Ecto neural progenitor cell (in vitro differentiated cells): ENCODE data around the gene ZFHX3.

Source experiments
- DNase-seq: peaks from one replicate; pipeline ENCODE4 v3.0.0-alpha.2; 2018; ENCODE audit warnings: low spot score

The ZFHX3 gene

DNA sequence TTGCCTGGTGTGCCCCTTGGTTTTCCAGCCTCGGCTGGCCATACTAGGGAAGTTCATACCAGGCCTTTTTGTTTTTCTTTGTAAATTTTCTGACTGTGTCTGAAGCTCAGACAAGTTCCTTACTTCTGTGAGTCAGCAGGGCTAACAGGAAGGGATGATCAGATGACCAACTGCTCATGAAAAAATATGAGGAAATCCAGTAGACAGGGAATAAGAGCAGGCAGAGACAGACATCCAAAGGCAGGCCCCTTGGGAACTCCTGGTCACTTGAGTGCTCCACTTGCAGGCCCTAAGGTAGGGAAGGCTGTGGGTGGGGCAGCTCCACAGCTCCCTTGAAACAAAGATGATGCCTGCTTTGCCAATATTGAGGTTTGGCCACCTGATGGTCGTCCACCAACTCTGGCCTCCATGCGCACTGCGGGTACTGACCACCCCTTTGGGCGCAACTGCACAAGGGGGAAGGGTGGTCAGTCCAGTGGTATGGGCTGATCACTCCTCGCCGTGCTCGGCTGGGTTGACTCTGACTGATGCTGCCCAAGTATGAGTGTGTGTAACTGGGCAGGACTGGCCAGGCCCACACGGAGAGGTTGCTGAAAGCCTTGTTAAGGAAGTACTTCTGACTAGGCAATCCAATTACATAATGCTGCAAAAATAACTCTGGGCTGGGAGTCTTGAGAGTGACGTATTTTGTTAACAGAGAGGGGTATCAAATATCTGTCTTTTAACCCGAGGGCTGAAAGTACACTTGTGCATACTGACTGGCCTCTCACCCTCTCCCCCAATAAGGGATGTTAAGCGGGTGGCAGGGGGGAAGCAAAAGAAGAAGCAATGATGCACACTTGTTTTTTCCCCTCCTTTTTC, 20.8 kb upstream of the ZFHX3 start:
- DNase-seq, result no peak

DNA sequence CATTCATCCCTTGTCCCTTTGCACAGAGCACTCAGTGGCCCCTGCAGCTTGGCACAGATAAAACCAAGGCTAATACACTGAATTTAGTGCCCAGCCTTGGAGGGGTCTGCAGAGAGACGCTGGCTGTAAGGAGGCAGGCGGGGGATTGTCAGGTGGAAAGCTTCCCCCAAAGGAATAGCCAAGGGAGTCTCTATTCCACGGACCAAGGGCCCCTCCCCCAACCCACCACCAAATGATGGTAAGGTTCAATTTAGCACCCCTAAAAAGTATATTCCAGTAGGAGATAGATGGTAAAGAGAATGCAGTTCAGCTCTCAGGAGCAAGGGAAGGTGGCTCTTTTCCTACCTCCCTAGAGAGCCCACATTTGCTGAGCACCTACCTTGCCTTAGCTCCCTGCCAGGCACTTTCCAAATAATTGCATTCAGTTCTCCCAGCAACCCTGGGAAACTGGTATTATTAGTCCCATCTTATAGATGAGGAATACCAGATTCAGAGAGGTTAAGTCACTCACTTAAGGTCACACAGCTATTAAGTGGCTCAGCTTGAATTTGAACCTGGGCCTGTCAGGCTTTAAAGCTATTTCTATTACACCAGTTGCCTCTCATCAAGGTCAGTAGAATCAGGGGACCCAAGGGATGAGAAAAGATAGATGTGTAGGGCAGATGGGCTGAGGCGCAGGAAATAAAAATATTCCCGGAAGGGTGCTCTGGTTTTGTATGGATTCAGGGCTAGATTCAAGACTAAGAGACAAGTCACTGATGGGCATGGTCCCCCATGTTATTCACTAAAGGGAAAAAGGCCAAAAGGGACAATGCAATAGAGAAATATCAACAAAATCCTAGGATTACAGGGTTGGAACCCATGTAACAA, 20.0 kb upstream of the ZFHX3 start:
- no peak for DNase-seq

DNA sequence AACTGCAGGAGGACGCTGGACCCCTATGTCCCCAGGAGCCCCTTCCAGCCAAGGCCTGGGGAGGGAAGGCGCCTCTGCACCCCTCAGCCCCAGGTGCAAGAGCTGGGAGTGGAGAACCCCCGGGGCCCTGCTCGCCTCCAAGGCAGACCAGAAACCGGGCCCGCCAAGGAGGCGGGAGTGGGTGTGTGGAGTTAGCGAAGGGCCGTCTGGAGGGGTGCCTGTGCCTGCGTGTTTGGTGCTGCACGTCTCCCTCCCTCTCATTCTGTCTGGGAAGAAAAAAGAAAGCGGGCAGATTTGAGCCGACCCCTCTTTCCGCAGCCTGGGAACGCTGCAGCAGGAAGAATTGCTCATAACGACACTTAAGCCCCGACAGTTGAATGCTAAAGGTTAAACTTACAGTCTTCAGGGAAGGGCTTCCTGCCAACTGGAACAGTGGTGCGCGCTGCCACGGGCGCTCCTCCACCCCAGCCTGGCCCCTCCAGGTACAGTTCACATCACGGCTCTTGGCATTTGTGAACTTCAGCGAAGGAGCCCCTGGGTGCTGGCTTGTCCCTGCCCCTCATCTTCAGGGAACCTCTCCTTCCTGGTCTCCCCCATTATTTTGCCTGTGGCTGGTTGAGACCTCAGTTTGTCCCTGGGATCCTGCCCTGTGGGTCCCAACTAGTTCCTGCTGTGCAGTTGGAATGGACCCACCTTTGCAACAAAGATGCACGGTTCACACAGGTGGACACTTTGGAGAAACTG, 19.2 kb upstream of the ZFHX3 start:
- no peak for DNase-seq

DNA sequence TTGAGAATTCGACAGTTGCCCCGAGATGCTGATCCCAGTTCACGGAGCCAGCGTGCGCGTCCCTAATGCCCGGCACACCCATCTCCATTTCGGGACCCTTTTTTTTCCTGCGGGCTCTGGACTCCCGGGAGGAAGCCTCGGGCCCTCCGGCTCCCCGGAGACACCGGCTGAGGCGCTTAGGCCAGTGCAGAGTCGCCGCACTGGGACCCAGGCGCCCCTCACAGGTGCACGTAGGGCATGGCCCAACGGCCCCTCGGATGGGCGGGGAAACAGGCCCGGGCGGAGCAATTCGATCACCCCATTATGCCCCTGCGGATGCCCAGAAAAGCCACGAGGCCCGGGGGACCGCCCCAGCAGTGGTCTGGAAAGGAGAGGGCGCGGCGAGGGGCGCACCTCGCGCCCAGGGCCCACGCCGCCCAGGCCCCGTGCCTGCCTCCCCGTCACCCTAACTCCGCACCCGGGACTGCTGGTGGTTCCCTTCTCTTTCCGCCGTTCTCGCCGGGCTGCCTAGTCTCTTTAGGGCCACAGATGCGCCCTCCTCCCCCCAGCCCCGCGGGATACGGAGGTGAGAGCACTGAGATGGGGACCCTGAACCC, 18.5 kb upstream of the ZFHX3 start:
- DNase-seq, result peak; percentile 60

DNA sequence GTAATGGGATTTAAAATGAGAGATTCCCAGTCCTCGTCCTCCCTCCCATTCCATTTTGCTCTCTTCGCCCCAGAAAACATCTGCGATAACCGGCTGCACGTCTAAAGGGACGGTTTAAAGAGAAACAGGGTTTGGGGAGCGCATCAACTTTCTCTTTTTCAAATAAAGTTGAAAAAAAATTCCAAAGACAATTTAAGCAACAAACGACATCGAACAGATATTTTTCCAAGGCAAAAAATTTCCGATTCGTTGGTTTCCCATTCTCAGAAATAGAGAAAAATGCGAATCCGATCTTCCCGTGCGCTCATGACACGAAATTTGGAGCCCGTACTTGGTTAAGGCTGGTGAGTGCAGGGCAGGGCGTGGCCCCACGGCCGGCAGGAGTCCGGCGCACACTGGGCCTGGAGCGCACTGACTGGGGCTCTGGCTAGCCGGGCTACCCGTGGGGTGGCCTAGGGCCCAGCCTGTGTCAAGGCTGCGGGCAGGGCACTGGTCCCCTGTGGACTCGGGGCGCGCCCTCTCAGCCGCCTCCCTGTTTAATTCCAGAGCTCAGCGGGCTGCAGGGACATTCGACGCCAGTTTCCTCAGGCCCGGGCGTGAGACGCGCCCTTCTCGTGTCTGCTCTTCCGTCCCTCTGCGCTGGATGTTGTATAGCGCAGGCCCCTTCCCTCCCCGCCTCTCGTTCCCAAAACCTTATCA, 17.9 kb upstream of the ZFHX3 start:
- peak; percentile 65 for DNase-seq

DNA sequence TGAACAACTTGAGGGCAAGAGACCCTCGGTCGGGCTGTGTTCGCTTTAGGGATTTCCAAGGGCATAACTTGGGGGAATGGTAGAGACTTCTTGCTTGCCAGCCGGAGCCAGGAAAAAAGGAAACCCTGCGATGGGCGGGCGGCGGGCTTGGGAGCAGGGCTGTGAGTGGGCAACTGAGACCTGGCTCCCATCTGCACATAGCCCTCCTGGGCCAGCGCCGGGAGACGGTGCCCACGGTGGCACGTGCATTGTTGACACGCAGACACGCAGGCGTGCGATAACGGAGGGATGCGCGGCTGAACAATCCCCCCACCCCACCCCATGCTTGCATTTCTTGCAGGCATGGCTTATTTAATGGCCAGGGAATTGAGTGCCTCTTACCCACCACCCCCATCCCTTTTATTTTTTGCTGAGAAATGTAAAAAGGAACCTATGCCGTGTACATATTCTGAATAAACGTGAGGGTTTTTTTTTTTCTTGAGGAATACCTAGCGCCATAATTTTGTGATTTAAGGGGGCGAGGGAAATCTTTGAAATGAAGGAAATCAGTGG, 17.1 kb upstream of the ZFHX3 start:
- no peak for DNase-seq

DNA sequence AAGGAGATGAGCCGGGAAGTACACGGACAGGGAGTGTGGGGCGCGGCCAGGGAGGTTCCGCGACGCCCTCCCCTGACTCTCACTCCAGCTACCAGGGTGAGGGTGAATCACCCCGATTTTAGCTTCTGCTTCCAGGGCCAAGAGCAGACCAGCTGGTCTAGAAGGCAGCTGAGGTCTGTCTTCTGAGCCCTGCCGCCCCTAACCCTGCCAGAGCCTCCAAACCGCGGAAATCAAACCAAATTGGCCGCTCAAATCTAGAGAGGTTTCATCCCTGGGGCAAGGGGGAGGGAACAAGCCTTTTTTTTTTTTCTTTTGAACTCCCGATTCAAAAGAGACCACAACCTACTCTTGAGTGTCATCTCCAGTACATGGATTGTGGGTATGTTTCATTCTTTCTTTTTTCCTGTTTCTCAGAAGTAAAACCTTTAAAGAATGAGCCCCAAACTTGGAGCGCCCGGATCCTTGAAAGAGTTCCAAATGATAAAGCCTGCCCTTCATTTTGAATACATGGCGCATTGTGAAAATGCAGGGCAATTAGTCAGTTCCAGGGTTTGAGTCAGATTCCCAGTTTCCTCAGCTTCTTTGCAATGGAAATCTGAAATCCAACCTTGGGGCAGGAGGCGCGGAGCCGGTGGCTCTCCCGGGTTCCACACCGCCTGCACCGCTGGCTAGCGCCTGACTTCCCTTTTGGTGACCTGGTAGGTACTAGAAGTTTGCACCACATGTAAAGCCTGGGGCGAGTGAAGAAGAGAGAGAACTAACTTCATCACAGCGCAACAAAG, 16.5 kb upstream of the ZFHX3 start:
- peak; percentile 59 for DNase-seq

DNA sequence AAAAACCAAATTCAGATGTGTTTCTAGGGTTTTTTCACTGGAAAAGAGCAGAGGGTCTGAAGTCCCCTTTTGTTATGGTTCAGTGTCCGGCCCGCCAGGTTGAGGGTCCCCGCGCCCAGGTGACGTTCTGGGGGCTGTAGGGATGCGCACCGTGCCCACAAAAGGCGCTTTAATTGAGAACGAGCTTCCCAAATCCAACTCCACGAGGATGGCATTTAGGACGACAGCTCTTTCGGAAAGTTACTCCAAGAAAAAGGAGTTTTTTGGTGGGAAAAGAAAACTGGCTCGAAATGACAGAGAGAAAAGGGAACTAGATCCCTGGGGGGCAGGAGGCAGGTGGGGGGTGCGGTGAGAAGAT, 15.9 kb upstream of the ZFHX3 start:
- no peak for DNase-seq

DNA sequence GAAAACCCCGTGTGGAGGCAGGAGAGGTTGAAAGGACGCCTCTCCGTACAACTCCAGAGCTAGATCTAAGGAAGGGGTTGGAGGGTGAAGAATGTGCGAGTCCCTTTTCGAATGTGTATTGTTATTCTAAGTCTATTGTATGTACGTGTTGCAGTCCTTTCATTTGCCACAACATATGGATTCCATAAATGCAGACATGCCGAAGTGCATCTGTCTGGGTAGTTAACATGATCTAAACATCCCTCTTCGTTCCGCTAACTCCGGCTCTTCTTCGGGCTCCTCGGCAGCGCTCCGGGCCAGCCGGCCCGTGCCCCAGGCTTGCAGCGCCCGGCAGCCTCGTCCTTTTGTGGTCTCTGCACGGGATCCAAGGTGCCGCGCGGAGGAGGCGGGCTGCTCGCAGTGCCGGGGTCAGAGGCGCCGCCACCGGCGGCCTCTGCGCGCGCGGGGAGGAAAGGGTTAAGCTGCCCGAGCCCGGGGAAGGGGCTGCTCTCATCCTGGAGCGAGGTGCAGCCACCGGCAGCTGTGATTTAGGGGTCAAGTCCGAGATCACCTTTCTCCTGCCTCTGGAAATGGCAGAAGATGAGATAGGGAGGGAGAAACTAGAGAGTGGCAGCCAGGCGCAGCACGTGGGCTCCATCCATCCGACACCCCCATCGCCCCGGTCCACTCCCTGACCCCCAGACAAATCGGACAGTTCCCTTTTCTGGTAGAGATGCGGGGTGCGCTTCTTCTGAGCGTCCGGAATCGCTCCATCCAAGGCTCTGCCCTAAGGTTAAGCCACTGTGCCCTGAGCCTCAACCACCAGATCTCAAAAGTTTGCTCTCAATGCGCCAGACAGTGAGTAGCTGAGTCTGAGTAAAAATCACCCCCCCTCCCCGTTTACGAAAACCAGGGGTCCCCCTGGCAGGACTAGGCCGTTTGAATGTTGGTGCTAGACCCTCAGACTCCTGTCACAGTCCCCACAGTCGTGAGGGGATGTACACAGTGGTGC, 15.1 kb upstream of the ZFHX3 start:
- DNase-seq, result peak; percentile 84

DNA sequence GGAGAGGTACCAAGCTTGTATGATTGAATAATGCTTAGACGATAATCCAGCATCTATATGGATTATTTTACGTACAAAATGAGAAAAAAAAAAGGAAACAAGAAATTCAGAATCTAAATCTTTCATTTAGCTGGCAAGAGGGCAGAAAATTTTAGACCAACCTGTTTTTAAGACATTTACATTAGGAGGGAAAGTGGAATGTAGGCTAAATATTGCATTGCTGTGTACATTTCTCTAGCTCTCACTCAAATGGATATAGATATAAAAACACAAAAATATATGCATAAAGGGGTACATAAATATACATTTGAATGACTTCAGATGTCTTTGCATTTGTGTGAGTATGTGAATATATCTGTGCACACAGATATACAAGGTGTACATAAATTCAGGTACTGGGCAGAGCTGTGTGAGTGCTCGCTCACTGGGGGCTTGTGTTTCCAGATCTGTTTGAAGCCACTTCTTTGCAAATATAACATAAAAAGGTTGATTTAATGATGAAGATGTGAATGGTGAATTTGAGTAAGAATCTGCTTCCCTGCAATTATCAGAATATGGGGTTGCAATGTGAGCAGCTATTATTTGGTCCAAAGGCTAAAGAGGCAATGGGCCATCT, 14.2 kb upstream of the ZFHX3 start:
- DNase-seq, result no peak

DNA sequence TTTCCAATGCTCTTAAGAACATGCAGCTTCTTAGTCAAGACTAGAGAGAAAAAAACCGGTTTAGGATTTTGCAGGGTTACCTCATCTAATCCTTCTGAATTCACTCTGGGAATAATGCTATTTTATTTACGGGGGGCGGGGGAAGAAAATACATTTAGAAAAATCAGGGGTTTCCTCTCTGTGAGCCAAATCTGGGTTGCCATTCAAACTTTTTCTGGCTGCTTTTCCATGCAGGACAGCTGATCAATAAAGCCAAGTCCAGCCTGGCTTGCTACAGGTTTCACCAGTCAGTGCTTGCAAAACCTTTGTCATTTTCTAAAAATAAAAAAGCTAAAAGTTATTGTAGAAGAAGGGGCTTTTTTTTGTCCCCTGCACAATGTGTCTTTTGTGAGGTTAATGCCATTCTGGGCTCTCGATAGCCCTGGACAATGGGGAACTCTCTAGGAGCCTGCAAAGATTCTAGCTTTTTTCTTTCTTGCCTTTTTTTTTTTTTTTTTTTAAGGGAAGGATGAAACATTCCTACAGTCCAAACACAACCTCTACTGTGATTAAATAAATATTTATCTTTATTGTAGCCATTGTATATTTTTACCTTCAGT, 13.1 kb upstream of the ZFHX3 start:
- no peak for DNase-seq

DNA sequence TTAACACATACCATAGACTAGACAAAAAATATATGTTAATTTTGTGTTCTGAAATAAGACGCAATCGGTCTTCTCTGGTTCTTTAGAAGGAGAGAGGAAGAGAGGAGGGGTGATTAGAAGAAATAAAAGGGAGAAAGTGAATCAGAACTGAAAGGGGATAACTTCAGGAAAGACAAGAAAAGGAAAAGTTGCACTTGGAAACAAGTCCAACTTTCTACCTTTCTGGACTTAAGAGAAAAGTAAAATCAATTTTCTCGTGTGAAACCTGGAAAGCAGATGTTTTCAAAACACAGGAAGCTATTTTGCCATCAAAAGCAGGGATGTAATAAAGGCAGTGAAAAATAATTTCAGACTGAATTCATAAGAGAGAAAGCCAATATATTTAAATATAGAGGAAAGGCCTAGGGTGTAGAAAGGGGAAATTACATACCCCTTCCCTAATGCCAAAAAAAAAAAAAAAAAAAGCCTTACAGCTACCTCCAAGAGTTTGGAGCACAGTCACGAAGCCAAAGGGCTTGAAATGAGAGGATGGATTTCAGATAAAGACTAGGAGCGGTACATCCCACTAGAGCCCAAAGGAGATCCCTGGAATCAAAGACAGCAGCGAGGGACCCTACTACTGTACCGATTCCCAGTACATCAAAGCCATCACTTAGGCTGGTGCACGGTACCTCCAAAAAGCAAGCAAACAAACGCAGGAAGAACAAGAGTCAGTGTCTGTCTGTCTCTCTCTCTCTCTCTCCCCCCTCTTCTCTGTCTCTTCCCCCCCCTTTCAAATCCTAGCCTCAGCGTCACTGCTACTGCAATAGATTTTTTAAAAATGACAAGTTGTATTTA, 12.1 kb upstream of the ZFHX3 start:
- no peak for DNase-seq

DNA sequence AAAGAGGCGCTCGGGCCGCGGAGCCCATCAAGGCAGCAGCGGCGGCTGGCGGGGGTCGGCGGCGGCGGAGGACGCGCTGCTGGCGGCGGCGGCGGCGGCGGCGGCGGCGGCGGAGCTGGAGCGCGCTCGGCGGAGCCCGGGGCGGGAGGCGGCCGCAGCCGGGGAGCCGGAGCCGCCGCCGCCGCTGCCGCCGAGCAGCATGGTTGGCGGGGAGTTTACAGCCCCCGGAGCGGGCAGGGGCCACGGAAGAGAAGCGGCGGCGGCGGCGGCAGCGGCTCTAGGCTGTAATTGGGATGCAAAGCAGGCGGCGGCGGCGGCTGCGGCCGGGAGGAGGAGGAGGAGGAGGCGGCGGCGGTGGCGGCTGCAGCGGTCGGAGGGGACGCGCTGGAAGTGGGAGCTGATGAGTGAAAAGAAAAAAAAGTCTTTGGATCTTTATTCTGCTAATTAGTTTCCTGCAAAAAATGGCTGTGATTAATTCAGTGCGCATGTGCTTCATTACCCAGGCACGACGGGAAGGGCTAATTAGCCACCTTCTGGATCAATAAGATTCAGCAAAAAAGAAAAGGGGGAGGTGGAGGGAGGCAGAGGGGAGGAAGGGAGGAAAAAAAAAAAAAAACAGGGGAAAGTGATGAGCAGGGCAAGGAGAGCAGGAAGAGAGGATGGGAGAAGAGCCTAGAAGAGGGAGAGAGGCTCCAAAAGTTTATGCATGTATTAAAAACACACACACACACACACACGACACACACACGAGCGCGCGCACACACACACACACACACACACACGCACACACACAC, 10.9 kb upstream of the ZFHX3 start:
- peak; percentile 78 for DNase-seq

DNA sequence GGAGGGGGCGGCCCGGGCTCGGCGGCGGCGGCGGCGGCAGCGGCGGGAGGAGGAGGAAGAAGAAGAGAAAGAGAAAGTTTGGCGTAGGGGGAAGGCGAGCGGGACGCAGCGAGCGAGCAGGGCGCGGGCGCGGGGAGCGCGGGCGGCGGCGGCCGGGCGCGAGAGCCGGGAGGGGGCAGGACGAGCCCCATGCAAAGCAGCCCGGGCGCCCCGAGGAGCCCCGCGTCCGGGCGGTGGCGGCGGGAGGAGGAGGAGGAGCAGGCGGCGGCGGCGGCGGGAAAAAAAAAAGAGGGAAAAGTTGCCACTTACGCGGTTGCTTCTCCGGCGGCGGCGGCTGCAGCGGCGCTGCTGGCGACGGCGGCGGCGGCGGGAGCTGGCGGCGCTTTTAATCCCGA, 10.3 kb upstream of the ZFHX3 start:
- peak; percentile 66 for DNase-seq

DNA sequence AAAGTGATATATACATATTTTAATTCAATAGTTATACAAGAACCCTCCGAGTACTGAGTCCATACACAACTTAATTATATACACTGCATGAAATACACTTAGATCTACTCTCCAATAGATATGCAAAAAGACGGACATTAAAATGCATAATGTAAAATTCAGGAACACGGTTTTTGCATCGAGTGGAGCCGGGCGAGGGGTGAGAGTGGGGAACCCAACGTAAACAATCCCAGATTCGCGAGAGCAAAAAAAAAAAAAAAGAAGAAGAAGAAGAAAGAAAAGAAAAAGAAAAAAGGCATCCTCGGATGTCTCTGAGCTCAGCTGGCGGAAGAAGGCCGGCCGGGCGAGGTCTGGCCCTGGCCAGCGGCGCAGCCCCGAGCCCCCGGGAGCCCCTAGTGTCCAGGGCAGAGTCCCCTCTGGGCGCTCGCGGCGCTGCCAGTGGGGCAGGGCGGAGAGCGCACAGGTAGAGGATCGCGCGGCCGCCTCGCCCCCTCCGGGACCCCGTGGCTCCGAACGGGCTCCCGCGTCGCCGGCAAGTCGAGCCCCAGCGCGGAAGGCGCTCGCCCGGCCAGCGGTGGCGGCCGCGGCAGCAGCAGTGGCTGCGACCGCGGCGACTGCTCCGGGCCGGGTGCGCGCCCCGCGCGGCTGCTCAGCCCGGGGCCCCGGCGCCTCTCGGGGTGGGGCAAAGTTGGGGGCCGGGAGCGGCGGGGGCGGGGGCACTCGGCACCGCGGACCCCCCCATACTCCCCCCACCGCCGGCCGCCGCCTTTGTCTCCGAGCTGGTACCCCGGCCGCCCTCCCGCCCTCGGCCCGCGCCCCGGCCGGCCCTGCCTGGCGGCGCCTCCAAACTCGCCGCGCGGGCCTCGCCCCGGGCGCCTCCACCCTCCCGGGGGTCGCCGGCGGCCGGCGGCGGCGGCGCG, 9.6 kb upstream of the ZFHX3 start:
- DNase-seq, result peak; percentile 61

DNA sequence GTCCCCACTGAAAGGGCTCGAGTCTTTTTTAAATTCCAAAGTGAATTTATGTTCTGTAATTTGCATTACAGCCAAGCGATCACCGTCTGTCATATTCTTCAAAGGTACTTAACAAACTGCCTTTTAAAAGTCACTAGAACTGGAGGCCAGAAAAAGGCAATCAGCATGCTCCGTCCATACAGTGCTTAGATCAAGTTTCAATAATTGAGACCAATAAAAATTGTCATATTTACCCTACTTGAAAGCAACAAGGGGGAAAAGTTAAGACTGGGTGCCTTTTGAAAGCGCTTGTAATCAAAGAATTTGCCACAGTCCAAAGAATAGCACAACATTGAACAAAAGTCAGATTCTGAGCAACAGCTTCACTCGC, 9.0 kb upstream of the ZFHX3 start:
- no peak for DNase-seq
